HG03432 (cell line): ENCODE data around the gene METRNL.
"Not testable (repeated sequence)": the region's sequence is repeated elsewhere in the genome, so short reads cannot be mapped to it uniquely, and the experiment has no call there.

Source experiments
- ATAC-seq: cut with Tn5 transposase; IDR thresholded peaks from one replicate; pipeline ENCODE4 v1.9.1; 2021; ENCODE audit warnings: mild to moderate bottlenecking, moderate library complexity; ENCODE audit not compliant: unreplicated experiment

METRNL gene, protein sequence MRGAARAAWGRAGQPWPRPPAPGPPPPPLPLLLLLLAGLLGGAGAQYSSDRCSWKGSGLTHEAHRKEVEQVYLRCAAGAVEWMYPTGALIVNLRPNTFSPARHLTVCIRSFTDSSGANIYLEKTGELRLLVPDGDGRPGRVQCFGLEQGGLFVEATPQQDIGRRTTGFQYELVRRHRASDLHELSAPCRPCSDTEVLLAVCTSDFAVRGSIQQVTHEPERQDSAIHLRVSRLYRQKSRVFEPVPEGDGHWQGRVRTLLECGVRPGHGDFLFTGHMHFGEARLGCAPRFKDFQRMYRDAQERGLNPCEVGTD

GRCh38 chr17:83079352-83079747 lies at the start of gene METRNL:
METRNL (plus strand) TSS chr17:83079609; CDS start chr17:83079816, 207 bp downstream.
- no peak for ATAC-seq

GRCh38 chr17:83030432-83030831 lies 49.0 kb upstream of the METRNL start:
- no peak for ATAC-seq

GRCh38 chr17:83031321-83031945 lies 48.0 kb upstream of the METRNL start:
- ATAC-seq, result no peak

DNA sequence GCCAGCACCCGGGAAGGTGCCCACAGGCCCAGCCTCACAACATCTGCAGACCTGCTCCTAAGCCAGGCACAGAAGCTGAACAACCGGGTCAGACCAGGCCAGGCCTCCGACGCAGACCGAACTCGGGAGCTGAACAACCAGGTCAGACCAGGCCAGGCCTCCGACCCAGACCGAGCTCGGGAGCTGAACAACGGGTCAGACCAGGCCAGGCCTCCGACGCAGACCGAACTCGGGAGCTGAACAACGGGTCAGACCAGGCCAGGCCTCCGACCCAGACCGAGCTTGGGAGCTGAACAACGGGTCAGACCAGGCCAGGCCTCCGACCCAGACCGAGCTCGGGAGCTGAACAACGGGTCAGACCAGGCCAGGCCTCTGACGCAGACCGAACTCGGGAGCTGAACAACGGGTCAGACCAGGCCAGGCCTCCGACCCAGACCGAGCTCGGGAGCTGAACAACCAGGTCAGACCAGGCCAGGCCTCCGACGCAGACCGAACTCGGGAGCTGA lies 47.4 kb upstream of the METRNL start:
- not testable (repeated sequence) for ATAC-seq

DNA sequence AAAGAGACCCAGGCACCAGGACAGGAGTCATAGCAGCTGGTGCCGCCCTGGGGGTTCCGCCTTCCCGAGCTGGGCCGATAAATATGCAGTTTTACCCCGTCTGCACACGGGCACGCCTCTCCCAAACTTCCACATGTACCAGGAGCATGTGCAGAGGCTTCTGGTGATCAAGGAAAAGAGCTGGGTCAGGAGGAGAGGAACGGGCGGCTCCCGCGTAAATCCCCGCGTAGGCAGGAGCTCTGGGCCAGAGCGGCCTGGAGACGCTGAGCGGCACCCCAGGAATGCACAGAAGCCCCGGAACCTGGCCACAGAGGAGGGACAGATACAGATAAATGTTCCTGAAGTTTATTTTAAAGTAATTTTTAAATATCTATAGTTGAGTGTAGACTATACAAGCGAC lies 46.6 kb upstream of the METRNL start:
- no peak for ATAC-seq

DNA sequence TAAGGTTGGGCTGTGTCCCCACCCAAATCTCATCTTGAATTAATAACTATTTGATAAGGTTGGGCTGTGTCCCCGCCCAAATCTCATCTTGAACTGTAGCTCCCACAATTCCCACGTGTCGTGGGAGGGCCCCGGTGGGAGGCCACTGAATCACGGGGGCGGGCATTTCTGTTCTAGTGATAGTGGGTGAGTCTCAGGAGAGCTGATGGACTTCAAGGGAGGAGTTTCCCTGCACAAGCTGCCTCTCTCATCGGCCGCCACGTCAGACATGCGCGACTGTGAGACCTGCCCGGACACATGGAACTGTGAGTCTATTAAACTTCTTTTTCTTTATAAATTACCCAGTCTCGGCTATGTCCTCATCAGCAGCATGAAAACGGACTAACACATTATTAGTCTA lies 44.9 kb upstream of the METRNL start:
- no peak for ATAC-seq

DNA sequence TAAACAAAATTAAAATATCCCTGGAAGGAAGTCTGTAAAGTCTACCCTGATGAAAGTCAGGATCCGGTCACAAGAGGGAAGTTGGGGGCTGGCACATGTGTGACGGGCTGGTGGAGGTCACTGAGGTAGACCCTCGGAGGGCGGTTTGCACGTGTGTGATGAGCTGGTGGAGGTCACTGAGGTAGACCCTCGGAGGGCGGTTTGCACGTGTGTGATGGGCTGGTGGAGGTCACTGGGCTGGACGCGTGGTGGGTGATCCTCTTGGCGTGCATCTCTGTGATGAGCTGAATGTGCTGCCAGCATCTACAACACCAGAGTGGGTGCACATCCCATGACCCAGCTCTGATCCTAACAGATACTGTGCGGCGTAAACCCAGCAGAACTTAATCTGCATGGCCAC lies 43.7 kb upstream of the METRNL start:
- ATAC-seq, result no peak

- ATAC-seq, result no peak
Observed at GRCh38 chr17:83036193-83036592, 43.2 kb upstream of the METRNL start.

- no peak for ATAC-seq
Observed at GRCh38 chr17:83036666-83037065, 42.7 kb upstream of the METRNL start.

DNA sequence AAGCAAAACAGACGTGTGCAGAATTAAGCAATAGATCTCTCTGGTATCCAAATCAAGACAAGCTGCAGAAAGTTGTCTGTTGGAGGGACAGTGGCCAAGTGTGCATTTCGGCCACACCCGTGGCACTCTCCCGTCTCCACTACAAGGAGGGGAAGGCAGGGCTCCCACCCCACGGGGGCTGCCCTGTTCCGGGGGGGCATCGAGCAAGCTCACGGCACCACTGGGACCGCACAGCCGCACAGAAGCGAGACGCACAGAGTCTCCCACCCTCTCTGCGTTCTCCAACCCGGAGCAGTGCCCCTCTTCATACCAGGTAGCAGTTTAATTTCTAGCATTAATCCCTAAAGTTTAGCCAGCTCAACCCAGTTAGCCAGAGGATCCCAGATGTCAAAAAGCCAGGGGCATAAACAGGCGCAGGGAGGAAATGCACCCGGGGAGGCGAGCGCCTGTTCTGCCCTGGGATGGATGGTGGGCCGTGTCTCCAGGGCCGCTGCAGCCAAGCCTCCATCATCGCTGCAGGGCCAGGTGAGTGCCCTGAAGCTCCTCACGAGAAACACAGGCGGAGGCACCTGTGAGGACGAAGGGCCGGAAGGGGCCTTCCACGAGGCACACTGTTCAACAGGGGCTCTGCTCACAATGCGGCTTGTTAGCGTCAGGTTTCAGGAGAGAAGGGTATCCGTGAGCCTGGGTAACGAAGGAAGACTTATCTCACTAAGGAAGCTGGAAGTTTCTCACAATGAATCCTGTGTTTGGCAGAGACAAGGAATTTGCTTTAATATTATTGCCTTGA lies 42.1 kb upstream of the METRNL start:
- no peak for ATAC-seq

- no peak for ATAC-seq
Observed at GRCh38 chr17:83037874-83038165, 41.6 kb upstream of the METRNL start.

DNA sequence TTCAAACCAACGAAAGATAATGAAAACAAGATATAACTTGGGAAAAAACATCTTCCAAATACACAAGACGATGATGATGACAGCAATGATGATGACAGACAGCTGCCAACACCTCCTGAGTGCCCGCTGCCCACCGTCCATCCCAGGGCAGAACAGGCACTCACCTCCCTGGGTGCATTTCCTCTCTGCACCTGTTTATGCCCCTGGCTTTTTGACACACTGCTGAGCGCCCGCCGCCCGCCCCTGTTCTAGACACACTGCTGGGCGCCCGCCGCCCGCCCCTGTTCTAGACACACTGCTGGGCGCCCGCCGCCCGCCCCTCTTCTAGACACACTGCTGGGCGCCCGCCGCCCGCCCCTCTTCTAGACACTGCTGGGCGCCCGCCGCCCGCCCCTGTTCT lies 40.4 kb upstream of the METRNL start:
- not testable (repeated sequence) for ATAC-seq

- no peak for ATAC-seq
Observed at GRCh38 chr17:83041305-83041704, 38.1 kb upstream of the METRNL start.

DNA sequence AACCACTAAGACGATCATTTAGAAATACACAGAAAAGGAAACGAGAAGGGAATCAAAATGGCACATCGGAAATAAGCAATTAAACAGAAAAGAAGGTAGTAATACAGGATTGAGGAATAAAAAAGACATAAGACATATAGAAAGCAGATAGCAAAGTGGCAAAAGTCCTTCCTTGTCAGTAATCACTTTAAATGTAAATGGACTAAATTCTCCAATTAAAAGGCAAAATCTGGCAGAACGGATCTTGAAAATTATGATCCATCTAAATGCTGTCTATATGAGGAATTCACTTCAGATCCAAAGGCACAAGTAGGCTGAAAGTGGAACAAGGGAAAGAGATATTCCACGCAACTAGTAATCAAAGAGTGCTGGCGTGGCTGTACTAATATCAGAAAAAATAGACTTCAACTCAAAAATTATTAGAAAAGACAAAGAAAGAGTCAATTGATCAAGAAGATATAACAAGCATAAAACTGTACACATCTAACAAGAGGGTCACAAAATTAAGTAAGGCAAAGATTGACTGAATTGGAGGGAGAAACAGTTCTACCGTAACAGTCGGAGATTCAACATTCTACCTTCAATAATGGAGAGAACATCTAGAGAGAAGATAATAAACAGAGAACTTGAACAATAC lies 36.8 kb upstream of the METRNL start:
- ATAC-seq, result no peak

- ATAC-seq, result not testable (repeated sequence)
Observed at GRCh38 chr17:83044479-83044878, 34.9 kb upstream of the METRNL start.

DNA sequence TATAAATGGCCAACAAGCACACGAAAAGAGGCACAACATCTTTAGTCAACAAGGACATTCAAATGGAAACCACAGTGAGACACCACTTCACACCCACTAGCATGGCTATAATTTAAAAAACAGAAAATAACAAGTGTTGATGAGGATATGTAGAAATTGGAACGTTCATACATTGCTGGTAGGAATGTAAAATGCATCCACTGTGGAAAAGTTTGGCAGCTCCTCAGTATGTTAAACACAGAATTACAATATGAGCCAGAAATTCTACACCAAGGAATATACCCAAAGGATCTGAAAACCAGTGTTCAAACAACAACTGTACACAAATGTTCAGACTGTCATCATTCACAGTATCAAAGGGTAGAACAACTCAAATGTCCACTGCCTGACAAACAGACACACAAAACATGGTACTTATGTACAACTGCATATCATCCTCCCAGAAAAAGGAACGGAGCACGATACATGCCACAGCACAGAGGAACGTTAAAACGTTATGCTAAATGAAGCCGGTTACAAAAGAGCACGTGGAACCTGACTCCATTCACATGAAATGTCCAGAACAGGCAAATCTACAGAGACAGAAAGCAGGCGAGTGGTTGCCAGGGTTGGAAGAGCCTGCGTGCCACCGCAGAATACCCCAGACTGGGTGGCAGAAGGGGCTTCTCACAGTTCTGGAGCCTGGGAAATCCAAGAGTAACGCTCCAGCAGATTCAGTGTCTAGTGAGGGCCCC lies 32.8 kb upstream of the METRNL start:
- ATAC-seq, result no peak

GRCh38 chr17:83047182-83047478 lies 32.3 kb upstream of the METRNL start:
- no peak for ATAC-seq

DNA sequence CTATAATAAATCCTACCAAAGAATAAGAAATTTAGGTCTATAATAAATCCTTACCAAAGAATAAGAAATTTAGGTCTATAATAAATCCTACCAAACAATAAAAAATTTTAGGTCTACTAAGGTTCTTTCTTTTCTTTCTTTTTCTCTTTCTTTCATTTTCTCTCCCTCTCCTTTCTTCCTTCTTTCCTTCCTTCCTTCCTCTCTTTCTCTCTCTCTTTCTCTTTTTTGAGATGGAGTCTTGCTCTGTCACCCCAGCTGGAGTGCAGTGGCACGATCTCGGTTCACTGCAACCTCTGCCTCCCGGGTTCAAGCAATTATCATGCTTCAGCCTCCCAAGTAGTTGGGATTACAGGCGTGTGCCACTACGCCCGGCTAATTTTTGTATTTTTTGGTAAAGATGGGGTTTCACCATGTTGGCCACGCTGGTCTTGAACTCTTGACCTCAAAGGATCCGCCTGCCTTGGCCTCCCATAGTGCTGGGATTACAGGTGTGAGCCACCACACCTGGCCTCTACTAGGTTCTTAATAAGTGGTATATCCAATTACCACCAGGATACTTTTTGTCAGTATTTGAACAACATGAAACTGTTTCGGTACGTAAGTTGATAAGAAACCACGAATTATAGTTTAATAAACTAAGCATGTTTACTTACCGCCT lies 31.5 kb upstream of the METRNL start:
- not testable (repeated sequence) for ATAC-seq

- ATAC-seq, result no peak
Observed at GRCh38 chr17:83050651-83051395, 28.6 kb upstream of the METRNL start.
